ENCODE measurements around the gene MALAT1.
"Not testable (repeated sequence)": the region's sequence is repeated elsewhere in the genome, so short reads cannot be mapped to it uniquely, and the experiment has no call there.

MALAT1 gene

GRCh38 chr11:65499713-65500386 is 1.0 kb downstream of the MALAT1 start:
- DNase-seq, result no peak

- DNase-seq, result peak; percentile 68
Observed at GRCh38 chr11:65500387-65501185, 1.7 kb downstream of the MALAT1 start.

GRCh38 chr11:65501186-65501471 is 2.3 kb downstream of the MALAT1 start:
- no peak for DNase-seq

GRCh38 chr11:65501472-65502273 is 2.8 kb downstream of the MALAT1 start:
- DNase-seq, result peak; percentile 37

GRCh38 chr11:65502274-65502554 is 3.4 kb downstream of the MALAT1 start:
- no peak for DNase-seq

- DNase-seq, result peak; percentile 63
Observed at GRCh38 chr11:65502555-65503367, 3.9 kb downstream of the MALAT1 start.

GRCh38 chr11:65503368-65503948 is 4.6 kb downstream of the MALAT1 start:
- no peak for DNase-seq

GRCh38 chr11:65503949-65504673 is 5.3 kb downstream of the MALAT1 start:
- peak; percentile 23 for DNase-seq

- DNase-seq, result no peak
Observed at GRCh38 chr11:65504674-65505465, 6.0 kb downstream of the MALAT1 start.

GRCh38 chr11:65505466-65506289 is 6.8 kb downstream of the MALAT1 start:
- peak; percentile 30 for DNase-seq

- no peak for DNase-seq
Observed at GRCh38 chr11:65506290-65506771, 7.5 kb downstream of the MALAT1 start.

GRCh38 chr11:65506772-65507505 is 8.1 kb downstream of the MALAT1 start:
- peak; percentile 68 for DNase-seq

GRCh38 chr11:65512311-65512710 is 13.5 kb downstream of the MALAT1 start:
- DNase-seq, result not testable (repeated sequence)

- DNase-seq, result no peak
Observed at GRCh38 chr11:65516135-65516968, 17.5 kb downstream of the MALAT1 start.

GRCh38 chr11:65518941-65519549 is 20.2 kb downstream of the MALAT1 start:
- DNase-seq, result not testable (repeated sequence)

- DNase-seq, result not testable (repeated sequence)
Observed at GRCh38 chr11:65521777-65522521, 23.1 kb downstream of the MALAT1 start.

Data from activated CD4-positive, alpha-beta T cell treated with anti-CD3 and anti-CD28 coated beads, Interleukin-10, Interleukin-2, amounts not matched to agents 100 ng/mL and 50 ng/mL, durations not matched to agents 16 hours and 8 hours (primary cell).